GM18909 (cell line): ENCODE results near the gene NDUFB10.
A peak's percentile ranks its signal among the peaks of the same experiment; 100 is the strongest.

Experiments
- ATAC-seq: cut with Tn5 transposase; IDR thresholded peaks from one replicate; pipeline ENCODE4 v1.9.1; 2021; ENCODE audit warnings: mild to moderate bottlenecking; ENCODE audit not compliant: unreplicated experiment, poor library complexity

The NDUFB10 gene

DNA sequence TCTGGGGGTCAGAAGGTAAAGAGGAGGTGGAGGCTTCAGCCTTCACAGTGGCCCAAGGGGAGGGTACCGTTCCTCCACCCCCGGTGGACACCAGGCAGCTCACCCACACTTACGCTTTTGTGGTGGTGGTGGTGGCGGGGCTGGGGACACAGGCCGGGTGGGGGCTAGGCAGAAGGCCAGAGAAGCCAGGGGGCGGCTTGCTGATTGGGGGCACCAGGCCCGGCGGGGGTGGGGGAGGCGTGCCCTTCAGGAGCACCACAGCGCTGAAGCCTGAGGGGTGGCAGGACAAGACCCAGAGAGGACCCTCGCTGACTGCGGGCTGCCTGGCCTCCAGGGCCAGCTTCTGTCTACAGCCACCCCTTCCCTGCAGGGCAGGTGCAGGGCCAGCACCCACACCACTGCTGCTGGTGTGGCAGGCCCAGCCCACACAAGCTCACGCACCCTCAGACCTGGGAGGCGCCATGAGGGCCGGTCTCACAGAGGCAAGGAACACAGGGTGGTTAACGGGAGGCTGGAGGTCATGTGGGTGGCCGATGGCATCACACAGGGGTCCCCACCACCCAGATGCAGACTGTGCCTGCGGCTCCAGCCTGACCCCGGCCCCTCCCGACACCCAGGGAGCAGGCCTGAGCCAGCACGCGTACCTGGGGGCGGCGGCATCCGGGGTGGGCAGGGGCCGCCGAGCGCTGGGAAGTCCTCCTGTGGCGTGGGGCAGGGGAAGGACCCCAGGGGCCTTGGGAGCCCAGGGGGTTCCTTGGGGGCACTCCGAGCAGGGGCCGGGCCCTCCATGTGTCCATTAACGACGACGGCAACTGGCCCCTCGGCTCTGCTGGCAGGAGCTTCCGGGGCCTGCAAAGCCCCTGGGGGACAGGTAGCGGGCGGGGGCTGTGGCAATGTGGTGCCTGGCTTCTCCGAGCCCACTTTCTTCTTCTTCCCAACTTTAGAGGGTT lies 39.8 kb downstream of the NDUFB10 start:
- no peak for ATAC-seq

DNA sequence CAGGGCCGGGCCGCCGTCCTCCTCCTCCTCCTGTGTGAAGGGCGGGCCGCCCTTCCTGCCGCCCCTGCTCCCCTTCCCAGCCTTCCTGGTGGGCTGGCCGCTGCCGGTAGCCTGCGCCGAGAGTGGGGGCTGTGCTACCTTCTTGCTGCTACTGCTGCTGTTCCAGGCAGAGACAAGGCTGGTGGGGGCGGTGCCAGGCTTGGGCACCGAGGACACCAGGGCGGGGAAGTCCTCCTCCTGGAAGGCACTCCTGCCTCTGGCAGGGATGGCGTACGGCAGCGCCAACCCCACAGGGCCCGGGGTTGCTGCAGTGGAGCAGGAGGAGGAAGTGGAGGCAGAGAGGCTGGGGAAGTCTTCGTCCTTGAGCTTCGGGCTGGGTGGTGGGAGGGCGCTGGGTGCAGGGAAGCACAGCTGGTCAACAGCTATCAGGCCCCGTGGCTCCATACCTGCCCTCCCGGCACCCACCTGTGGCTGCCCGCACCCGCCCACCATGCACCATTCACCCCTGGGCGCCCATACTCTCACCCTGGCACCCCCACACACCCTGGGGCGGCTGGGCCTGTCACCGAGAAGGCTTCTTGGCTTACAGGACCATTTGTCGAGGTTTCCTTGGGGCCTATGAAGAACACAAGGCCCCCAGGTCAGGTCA lies 40.7 kb downstream of the NDUFB10 start:
- ATAC-seq: no peak

GRCh38 chr16:2001035-2001434 lies 41.7 kb downstream of the NDUFB10 start:
- no peak for ATAC-seq

- no peak for ATAC-seq
Measured at GRCh38 chr16:2001456-2002355, 42.4 kb downstream of the NDUFB10 start.

GRCh38 chr16:2002406-2003230 lies 43.3 kb downstream of the NDUFB10 start:
- no peak for ATAC-seq

DNA sequence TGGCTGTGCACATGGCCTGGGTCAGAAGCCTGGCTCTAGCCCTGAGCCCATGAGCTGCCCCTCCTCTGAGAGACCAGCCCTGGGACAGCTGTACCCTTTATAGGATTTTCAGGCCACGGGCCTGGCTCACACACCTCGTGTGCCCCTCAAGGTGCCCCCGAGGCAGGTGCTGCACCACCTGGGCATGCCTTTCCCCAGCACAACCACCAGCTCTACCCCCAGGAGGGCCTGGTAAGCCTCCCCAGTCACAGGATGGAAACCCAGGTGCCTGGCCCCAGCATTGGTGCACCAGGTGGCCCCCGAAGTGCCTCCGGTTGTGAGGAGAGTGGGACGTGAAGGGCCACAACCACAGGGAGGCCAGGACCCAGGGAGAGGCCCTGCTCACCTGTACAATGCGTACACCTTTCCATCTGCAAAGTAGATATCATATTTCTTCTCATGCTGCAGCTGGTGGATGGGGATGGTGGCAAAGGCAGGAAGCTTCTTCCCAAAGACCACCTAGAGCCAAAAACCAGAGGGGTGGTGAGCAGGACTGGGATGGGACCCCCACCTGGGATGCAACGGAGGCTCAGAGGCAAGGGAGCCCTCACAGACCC lies 44.0 kb downstream of the NDUFB10 start:
- ATAC-seq: no peak

DNA sequence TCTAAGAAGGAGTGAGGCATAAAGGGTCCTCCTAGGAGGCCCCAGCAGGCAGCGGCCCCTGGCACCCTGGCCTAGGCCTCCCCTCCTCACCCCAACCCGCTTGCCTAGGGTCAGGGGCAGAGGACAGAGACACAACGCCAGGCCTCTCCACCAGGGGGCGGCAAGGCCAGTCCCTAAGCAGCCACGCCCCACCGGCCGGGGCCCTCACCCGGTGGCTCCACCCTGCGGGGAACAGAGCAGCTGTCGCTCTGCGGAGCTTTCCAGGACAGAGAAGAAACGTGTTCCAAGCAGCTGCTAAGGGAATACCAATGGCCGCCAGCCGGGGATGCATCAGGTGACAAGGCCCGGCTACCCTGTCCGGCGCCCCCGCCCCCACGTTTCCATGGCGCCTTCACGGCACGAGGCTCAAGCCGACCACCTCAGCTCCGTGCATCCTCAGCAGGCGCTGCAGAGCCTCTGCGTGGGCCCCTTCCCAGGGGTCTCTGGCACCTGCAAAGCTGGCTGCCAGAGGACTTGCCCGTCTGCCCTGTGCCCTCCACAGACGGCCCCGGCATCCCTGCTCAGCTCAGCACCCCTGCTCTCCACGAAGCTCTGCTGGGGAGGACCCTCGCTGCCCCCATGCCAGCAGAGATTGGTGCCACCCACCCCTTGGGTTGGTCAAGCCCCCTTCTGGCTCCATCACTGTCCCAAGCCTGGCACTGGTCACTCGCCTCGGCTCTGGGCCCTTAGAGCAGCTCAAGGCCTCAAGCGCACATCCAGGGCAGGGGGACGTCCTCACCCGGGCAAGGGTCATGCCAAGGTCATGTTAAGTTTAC lies 44.7 kb downstream of the NDUFB10 start:
- peak; percentile 51 for ATAC-seq

DNA sequence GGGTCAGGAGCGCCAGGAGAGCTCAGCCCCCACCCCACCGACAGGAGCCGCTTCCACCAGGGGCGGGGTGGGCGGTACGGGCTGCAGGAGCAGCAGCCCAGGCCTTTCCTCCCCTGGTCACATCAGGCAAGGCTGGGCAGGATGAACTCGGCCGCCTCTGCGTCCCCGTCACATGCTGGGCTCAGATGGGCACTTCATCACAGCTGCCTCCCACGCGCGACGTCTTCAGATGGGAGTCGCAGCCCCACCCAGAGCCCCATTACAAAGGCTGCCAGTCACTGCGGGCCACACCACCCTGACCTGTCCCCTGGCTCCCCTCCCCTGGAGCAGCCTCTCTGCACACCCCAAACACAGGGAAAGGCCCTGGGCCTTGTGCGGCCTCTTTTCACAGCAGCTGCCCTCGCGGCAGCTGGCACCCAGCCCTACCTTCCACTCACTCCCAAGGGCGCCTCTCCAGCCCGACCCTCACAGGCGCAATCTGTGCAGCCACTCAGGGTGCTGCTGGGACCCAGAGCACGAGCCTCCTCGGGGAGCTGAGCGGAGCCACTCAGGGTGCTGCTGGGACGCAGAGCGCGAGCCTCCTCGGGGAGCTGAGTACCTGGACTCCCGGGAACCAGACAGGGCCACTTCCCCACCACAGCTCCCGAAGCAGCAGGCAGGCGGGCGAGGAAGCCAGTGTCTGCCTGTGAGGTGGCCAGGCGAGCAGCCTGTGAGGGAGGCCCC lies 45.6 kb downstream of the NDUFB10 start:
- no peak for ATAC-seq

DNA sequence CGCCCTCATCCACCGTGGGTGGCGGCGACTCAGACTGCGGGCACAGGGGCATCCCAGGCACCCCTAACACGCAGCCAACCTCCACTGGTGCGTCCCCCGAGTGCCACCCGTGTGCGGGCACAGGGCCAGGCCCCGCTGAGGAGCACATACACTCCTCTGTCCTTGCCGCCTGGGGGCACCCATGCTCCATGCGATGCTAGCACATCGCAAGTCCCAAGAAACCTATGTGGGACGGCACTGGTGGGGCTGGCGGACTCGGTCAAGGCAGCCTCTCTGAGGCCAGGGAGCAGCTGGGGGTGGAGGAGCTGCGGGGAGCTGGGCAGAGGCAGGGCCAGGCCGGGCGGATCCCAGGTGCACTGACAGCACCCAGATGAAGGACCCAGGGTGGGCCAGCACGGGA lies 46.3 kb downstream of the NDUFB10 start:
- ATAC-seq: no peak

GRCh38 chr16:2006317-2006716 lies 47.0 kb downstream of the NDUFB10 start:
- ATAC-seq: no peak

- no peak for ATAC-seq
Measured at GRCh38 chr16:2007081-2007836, 47.9 kb downstream of the NDUFB10 start.

DNA sequence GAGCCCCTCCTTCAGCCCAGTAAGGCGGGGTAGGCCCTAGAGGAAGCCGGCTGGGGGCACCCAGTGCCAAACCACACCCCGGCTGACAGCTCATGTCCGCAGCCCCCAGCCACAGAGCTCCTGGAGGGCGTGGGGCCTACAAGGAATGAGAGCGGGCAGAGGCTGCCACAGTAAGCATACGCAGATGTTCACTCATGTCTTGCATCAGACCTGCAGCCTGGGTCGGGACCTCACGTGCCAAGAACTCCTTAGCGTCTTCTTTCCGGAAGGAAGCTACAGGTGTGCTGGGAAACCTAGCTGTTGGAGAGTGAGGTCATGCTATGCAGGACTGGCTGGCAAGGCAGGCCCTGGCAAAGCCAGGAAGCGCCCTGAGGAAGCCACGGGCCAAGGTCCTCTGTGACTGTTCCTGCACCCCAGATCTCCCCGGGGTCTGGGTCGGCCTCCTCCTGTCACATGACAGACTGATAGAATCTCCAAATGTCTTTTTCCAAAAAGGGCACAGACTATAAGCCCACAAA lies 48.7 kb downstream of the NDUFB10 start:
- no peak for ATAC-seq

- ATAC-seq: peak; percentile 2
Measured at GRCh38 chr16:2008631-2009163, 49.4 kb downstream of the NDUFB10 start.

GRCh38 chr16:2009164-2009711 lies 49.9 kb downstream of the NDUFB10 start:
- peak; percentile 36 for ATAC-seq

DNA sequence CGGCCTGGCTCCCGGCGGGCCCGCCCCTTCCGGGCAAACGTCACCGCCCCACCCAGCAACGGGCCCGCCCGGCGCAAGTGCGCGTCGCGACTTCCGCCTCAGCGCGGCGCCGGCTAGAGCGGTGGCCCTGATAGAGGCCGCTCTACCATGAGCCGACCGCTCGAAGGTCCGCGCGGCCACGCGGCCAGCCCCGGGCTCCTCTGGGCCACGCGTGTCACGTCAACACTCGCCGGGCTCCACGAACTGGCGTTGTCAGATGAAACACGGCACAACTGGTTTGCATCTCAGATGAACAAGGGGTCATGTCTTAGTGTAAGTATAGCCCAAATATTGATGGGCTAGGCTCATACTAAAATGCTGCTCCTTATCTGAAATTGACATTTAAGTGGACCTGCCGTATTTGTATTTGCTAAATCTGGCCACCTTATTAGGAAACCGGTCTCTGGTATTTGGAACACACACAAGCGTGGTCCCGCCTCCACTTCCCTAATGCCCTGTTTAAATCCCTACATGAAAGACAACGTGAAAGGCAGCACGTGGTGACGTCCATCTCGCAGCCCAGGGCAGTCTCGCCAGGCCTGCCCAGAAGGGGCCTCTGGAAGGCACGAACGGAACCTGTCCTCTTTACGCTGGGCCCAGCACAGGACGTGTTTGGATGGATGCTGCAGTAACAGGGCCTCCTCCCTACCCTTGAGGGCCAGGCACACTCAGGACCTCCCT lies 50.6 kb downstream of the NDUFB10 start, which contains the start of gene ZNF598:
ZNF598 (minus strand) TSS at position 31 of the 720 bp plus-strand sequence.
- ATAC-seq: peak; percentile 82
